ENCODE results near the gene ONECUT2. TPM values are rescaled to one million over a fixed set of nuclear protein-coding genes. Genes with fewer than 3 reads are reported as not detected.

ONECUT2 gene
- total RNA-seq, 3 donors from 2014 or later (not counting 1 experiment from before 2014, with no cell fraction given), result not detected

GRCh38 chr18:57534511-57534909 is 99.3 kb downstream of the ONECUT2 start:
- Histone ChIP-seq H3K27ac (ENCODE audit: low read length) (no peak overlapping the region), H3K36me3 (ENCODE audit: control insufficient read depth, insufficient read depth, low read length) (no peaks in the 10 kb centered on the region), H3K4me1 (ENCODE audit: control insufficient read depth, insufficient read depth, low read length) (no peaks in the 10 kb centered on the region), H3K27me3 (ENCODE audit: control insufficient read depth, insufficient read depth, low read length) (no peaks in the 10 kb centered on the region), H3K9me3 (ENCODE audit: control insufficient read depth, insufficient read depth, low read length) (no peaks in the 10 kb centered on the region), H3K4me3 (ENCODE audit: low read length) (no peak overlapping the region)
- no peaks in the 10 kb centered on the region for H3K4me1 Mint-ChIP-seq
- ATAC-seq (no peak), DNase-seq (no peak)
- intact Hi-C loops (cut with micrococcal nuclease), result no loop called here
- no peaks in the 10 kb centered on the region for H3K36me3 Mint-ChIP-seq
- H3K27ac Mint-ChIP-seq, result no peak overlapping the region
- no peaks in the 10 kb centered on the region for H3K9me3 Mint-ChIP-seq
- H3K4me3 Mint-ChIP-seq, result no peak overlapping the region
- TF ChIP-seq CTCF (IDR thresholded peaks at IDR 0.05), result no peak
- H3K27me3 Mint-ChIP-seq (ENCODE audit: low read depth in 2 of 2), result peaks cover 2 to 7% of the 10 kb centered on the region in 2 donors

GRCh38 chr18:57538614-57539013 is 103.4 kb downstream of the ONECUT2 start:
- ATAC-seq (no peak), DNase-seq (no peak)
- H3K27ac ChIP-seq (ENCODE audit: low read length), result no peak overlapping the region
- WGBS (ENCODE audit: insufficient coverage), result 100% methylated on average over 1 of the region's 3 CpGs
- H3K9me3 ChIP-seq (ENCODE audit: control insufficient read depth, insufficient read depth, low read length), result no peaks in the 10 kb centered on the region
- Mint-ChIP-seq H3K9me3 (no peaks in the 10 kb centered on the region), H3K27ac (no peak overlapping the region), H3K27me3 (ENCODE audit: low read depth in 2 of 2) (peaks cover 0 to 5% of the 10 kb centered on the region in 2 donors), H3K4me1 (no peaks in the 10 kb centered on the region), H3K36me3 (no peaks in the 10 kb centered on the region), H3K4me3 (no peak overlapping the region)
- no peaks in the 10 kb centered on the region for H3K4me1 ChIP-seq (ENCODE audit: control insufficient read depth, insufficient read depth, low read length)
- no peak for TF ChIP-seq CTCF (IDR thresholded peaks at IDR 0.05)
- H3K4me3 ChIP-seq (ENCODE audit: low read length), result no peak overlapping the region
- no peaks in the 10 kb centered on the region for H3K36me3 ChIP-seq (ENCODE audit: control insufficient read depth, insufficient read depth, low read length)
- no peaks in the 10 kb centered on the region for H3K27me3 ChIP-seq (ENCODE audit: control insufficient read depth, insufficient read depth, low read length)
- intact Hi-C loops (cut with micrococcal nuclease), result no loop called here

- Mint-ChIP-seq H3K27me3 (ENCODE audit: low read depth in 2 of 2) (peaks cover 0 to 5% of the 10 kb centered on the region in 2 donors), H3K4me3 (no peak overlapping the region), H3K4me1 (no peaks in the 10 kb centered on the region), H3K9me3 (no peaks in the 10 kb centered on the region), H3K27ac (no peak overlapping the region), H3K36me3 (no peaks in the 10 kb centered on the region)
- Histone ChIP-seq H3K27me3 (ENCODE audit: control insufficient read depth, insufficient read depth, low read length) (no peaks in the 10 kb centered on the region), H3K36me3 (ENCODE audit: control insufficient read depth, insufficient read depth, low read length) (no peaks in the 10 kb centered on the region), H3K27ac (ENCODE audit: low read length) (no peak overlapping the region), H3K4me3 (ENCODE audit: low read length) (no peak overlapping the region), H3K9me3 (ENCODE audit: control insufficient read depth, insufficient read depth, low read length) (no peaks in the 10 kb centered on the region), H3K4me1 (ENCODE audit: control insufficient read depth, insufficient read depth, low read length) (no peaks in the 10 kb centered on the region)
- no peak for TF ChIP-seq CTCF (IDR thresholded peaks at IDR 0.05)
- intact Hi-C loops (cut with micrococcal nuclease), result no loop called here
- ATAC-seq (no peak), DNase-seq (no peak)
- 92% methylated on average over 4 of the region's 4 CpGs for WGBS (ENCODE audit: insufficient coverage)
Measured at GRCh38 chr18:57539702-57540101, 104.5 kb downstream of the ONECUT2 start.

Other genes starting within 250 kb of the ONECUT2 start
- not detected for gene ST8SIA3, start 82.8 kb upstream of the ONECUT2 start, total RNA-seq
- 10 to 100 TPM; 13.9 to 22.0 (median 20.6) TPM for gene FECH, start 151.3 kb downstream of the ONECUT2 start, total RNA-seq
- 10 to 100 TPM; 82.2 to 88.8 (median 84.1) TPM for gene NARS1, start 186.5 kb downstream of the ONECUT2 start, total RNA-seq

Measured in natural killer cell (primary cell).